ENCODE measurements around the gene MYO18A.

MYO18A gene

GRCh38 chr17:29215717-29216116 lies 35.5 kb upstream of the MYO18A start:
- no peak for TF ChIP-seq CTCF (IDR thresholded peaks at IDR 0.05; ENCODE audit: insufficient read depth, missing control alignments)
- DNase-seq (ENCODE audit: insufficient read length, low spot score) = no peak
- no peak for FAIRE-seq

- FAIRE-seq (no peak), DNase-seq (ENCODE audit: insufficient read length, low spot score) (no peak)
- TF ChIP-seq CTCF (IDR thresholded peaks at IDR 0.05; ENCODE audit: insufficient read depth, missing control alignments) = no peak
Observed at GRCh38 chr17:29215174-29215573, 35.0 kb upstream of the MYO18A start.

- no peak for FAIRE-seq
- TF ChIP-seq CTCF (IDR thresholded peaks at IDR 0.05; ENCODE audit: insufficient read depth, missing control alignments) = no peak
- DNase-seq (ENCODE audit: insufficient read length, low spot score) = no peak
Observed at GRCh38 chr17:29214215-29215146, 34.3 kb upstream of the MYO18A start.

GRCh38 chr17:29212681-29213121 lies 32.5 kb upstream of the MYO18A start:
- no peak for DNase-seq (ENCODE audit: insufficient read length, low spot score)
- no peak for TF ChIP-seq CTCF (IDR thresholded peaks at IDR 0.05; ENCODE audit: insufficient read depth, missing control alignments)
- no peak for FAIRE-seq

GRCh38 chr17:29212094-29212631 lies 32.0 kb upstream of the MYO18A start:
- FAIRE-seq (no peak), DNase-seq (ENCODE audit: insufficient read length, low spot score) (no peak)
- TF ChIP-seq CTCF (IDR thresholded peaks at IDR 0.05; ENCODE audit: insufficient read depth, missing control alignments) = no peak

- DNase-seq (ENCODE audit: insufficient read length, low spot score) = no peak
- no peak for TF ChIP-seq CTCF (IDR thresholded peaks at IDR 0.05; ENCODE audit: insufficient read depth, missing control alignments)
- no peak for FAIRE-seq
Observed at GRCh38 chr17:29210879-29211278, 30.7 kb upstream of the MYO18A start.

- DNase-seq (ENCODE audit: insufficient read length, low spot score) = no peak
- no peak for TF ChIP-seq CTCF (IDR thresholded peaks at IDR 0.05; ENCODE audit: insufficient read depth, missing control alignments)
- FAIRE-seq = no peak
Observed at GRCh38 chr17:29209073-29209472, 28.9 kb upstream of the MYO18A start.

All from D721Med (cell line).